CD4-positive, alpha-beta memory T cell (primary cell): ENCODE measurements around the gene KCNN2. TPM values are rescaled to one million over a fixed set of nuclear protein-coding genes. Genes with fewer than 3 reads are reported as not detected.

ENCODE experiments used
- CTCF ChIA-PET: fragments of 350-600 bp; sonication (Branson Sonifier 250); formaldehyde crosslinking; loops from one replicate; lab custom pipeline; 2021; ENCODE audit warnings: inconsistent platforms; ENCODE audit not compliant: partially characterized antibody; lab: Charles Lee
- POLR2A ChIA-PET: fragments of 350-600 bp; sonication (Branson Sonifier 250); formaldehyde crosslinking; loops from one replicate; lab custom pipeline; 2021; ENCODE audit not compliant: partially characterized antibody; lab: Charles Lee
- DNase-seq, 5 donors: peaks; one replicate each; pipeline versions ENCODE4 v3.0.0 to v3.0.0-alpha.2; 2020 to 2022; ENCODE audit warnings: mixed read lengths in 1 of 5
- H3K27ac ChIP-seq: one replicate; pipeline ENCODE4 v1.7.0; 2013; ENCODE audit warnings: low read depth, low read length
- H3K27me3 ChIP-seq: 2 replicates; pipeline ENCODE4 v1.7.0; 2013; ENCODE audit warnings: mild to moderate bottlenecking, low read length, moderate library complexity; ENCODE audit not compliant: insufficient read depth
- H3K36me3 ChIP-seq: 2 replicates; pipeline ENCODE4 v1.7.0; 2013; ENCODE audit warnings: mild to moderate bottlenecking, low read length, moderate library complexity; ENCODE audit not compliant: insufficient read depth
- H3K4me1 ChIP-seq: 2 replicates; pipeline ENCODE4 v1.7.0; 2013; ENCODE audit warnings: mild to moderate bottlenecking, low read length, moderate library complexity; ENCODE audit not compliant: insufficient read depth
- H3K4me3 ChIP-seq, 2 donors: one replicate each; pipeline ENCODE4 v1.7.0; 2013; ENCODE audit warnings: low read length in 2 of 2, mild to moderate bottlenecking in 1 of 2
- H3K9me3 ChIP-seq, 2 donors: one replicate each; pipeline ENCODE4 v1.7.0; 2013; ENCODE audit warnings: low read length in 2 of 2, control low read depth in 1 of 2; ENCODE audit not compliant: control insufficient read depth in 1 of 2
- H3K27ac Mint-ChIP-seq, 7 donors: one replicate each; pipeline ENCODE4 v1.8.0; 2020 to 2021; ENCODE audit warnings: mixed read lengths in 7 of 7, mild to moderate bottlenecking in 6 of 7, inconsistent platforms in 3 of 7, moderate library complexity in 3 of 7
- H3K27me3 Mint-ChIP-seq, 2 donors: one replicate each; pipeline ENCODE4 v1.8.0; 2020 to 2021; ENCODE audit warnings: mixed read lengths in 2 of 2
- H3K36me3 Mint-ChIP-seq, 2 donors: one replicate each; pipeline ENCODE4 v1.8.0; 2020 to 2021; ENCODE audit warnings: mixed read lengths in 2 of 2, inconsistent platforms in 1 of 2, mild to moderate bottlenecking in 1 of 2
- H3K4me1 Mint-ChIP-seq, 4 donors: one replicate each; pipeline ENCODE4 v1.8.0; 2020 to 2021; ENCODE audit warnings: mixed read lengths in 4 of 4, mild to moderate bottlenecking in 1 of 4
- H3K4me3 Mint-ChIP-seq, 8 donors: one replicate each; pipeline ENCODE4 v1.8.0; 2020 to 2021; ENCODE audit warnings: mixed read lengths in 8 of 8, mild to moderate bottlenecking in 7 of 8, moderate library complexity in 6 of 8, inconsistent platforms in 3 of 8
- H3K9me3 Mint-ChIP-seq, 8 donors: one replicate each; pipeline ENCODE4 v1.8.0; 2020 to 2021; ENCODE audit warnings: mixed read lengths in 8 of 8, mild to moderate bottlenecking in 5 of 8, inconsistent platforms in 3 of 8, moderate library complexity in 1 of 8
- intact Hi-C: fragments of 100-400 bp; cut with micrococcal nuclease; formaldehyde crosslinking; loops from one replicate; pipeline ENCODE4 v1.15.1; 2023
- polyA plus RNA-seq, 2 donors: library from polyadenylated mRNA; unstranded; fragments of 300-500 nt; fragmentation: Illumina TruSeq; gene quantifications; one replicate each; pipeline ENCODE4 v1.2.3, GENCODE V29; 2021
- total RNA-seq, 2 experiments: library from RNA; stranded (reverse); gene quantifications; one replicate each; pipeline ENCODE4 v1.2.3, GENCODE V29; 2021

Gene KCNN2
- total and polyA plus RNA-seq, 4 experiments from 2014 or later: not detected

DNA sequence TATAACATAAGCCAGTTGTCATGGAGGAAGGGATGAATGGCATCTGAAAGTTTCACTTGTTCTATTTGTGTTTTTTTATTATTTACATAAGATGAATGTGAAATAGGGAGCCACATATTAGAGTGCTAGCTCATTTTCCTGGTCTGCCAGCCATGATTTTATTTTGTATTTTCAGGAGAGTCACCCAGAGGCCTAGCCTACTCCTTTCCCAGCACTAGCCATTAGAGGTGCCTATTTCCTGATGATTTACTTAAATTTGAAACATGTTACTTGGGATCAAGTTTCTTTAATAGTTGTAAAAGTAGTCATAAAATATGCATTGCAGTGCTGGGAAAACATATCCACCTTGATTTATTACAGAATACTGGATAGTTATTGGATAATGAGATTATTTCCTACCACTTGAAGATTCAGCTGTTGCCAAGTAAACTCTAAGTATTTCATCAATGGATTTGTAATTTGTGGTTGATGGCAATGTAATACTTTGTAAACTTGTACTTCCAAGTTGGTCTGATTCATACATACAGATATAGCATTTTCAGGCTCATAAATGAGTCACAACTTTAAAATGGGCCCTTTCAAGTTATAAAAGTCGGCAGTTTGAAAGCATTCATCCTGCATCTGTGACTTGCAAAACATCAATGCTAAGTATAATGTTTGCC is 50.8 kb downstream of the KCNN2 start:
- intact Hi-C loops: no loop called here
- H3K27ac Mint-ChIP-seq: no peak overlapping the region

DNA sequence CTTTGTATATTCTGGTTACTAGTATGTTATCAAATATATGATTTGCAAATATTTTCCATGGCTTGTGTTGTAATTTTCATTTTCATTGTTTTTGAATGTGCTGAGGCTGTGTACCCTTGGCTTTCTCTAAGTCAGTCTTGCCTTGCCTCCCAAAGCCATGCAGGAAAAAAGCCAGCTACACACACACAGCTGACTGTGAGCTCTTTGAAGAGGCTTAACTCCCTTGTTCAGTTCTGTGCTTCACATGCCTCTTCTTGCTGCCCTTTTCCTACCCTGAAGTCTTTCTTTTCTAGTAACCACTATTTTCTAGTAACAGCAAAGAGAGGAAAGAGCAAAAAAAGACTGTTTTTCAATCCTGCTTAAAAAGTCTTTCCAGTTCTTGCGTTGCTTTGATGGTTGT is 53.9 kb downstream of the KCNN2 start:
- Histone ChIP-seq H3K27ac (no peak overlapping the region), H3K4me3 (no peak overlapping the region), H3K27me3 (no peaks in the 10 kb centered on the region), H3K9me3 (no peaks in the 10 kb centered on the region), H3K36me3 (no peaks in the 10 kb centered on the region), H3K4me1 (no peaks in the 10 kb centered on the region)
- H3K4me1 Mint-ChIP-seq: no peaks in the 10 kb centered on the region
- H3K9me3 Mint-ChIP-seq: peaks cover 0 to 1% (median 0%) of the 10 kb centered on the region in 8 donors
- intact Hi-C loops: no loop called here
- no peak overlapping the region for H3K4me3 Mint-ChIP-seq
- H3K36me3 Mint-ChIP-seq: no peaks in the 10 kb centered on the region
- no peaks in the 10 kb centered on the region for H3K27me3 Mint-ChIP-seq
- CTCF ChIA-PET: no interaction called here
- no peak for DNase-seq
- POLR2A ChIA-PET: no interaction called here
- H3K27ac Mint-ChIP-seq: no peak overlapping the region

More for the DNA sequence above, 50.8 kb downstream of the KCNN2 start:
- H3K4me1 ChIP-seq: no peaks in the 10 kb centered on the region
- no peaks in the 10 kb centered on the region for H3K27me3 Mint-ChIP-seq
- H3K9me3 Mint-ChIP-seq: peaks cover 0 to 1% (median 0%) of the 10 kb centered on the region in 8 donors
- CTCF ChIA-PET: no interaction called here
- POLR2A ChIA-PET: no interaction called here
- no peaks in the 10 kb centered on the region for H3K9me3 ChIP-seq
- H3K27me3 ChIP-seq: no peaks in the 10 kb centered on the region
- H3K36me3 Mint-ChIP-seq: no peaks in the 10 kb centered on the region
- H3K4me3 Mint-ChIP-seq: no peak overlapping the region
- H3K27ac ChIP-seq: no peak overlapping the region
- H3K36me3 ChIP-seq: no peaks in the 10 kb centered on the region
- DNase-seq: no peak
- H3K4me1 Mint-ChIP-seq: no peaks in the 10 kb centered on the region
- no peak overlapping the region for H3K4me3 ChIP-seq

DNA sequence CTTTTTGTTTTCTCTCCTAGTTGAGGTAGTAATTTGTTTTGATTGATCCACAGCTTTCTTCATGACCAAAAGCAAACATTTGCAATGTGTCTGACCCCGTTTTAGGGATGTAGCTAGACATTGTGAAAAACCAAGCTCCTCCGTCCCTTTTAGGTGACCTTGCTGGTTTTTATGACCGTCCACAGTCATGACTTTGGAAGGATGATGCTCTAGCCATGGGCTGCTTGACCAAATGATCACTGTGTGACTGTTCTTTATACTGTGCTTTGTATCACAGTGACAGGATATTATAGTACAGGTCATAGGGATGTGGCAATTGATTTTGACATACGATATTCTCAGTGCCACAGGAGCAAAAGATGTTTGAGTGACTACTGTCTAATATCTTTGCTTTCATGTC is 54.4 kb downstream of the KCNN2 start:
- intact Hi-C loops: no loop called here
- Histone ChIP-seq H3K36me3 (no peaks in the 10 kb centered on the region), H3K27me3 (no peaks in the 10 kb centered on the region), H3K9me3 (no peaks in the 10 kb centered on the region), H3K4me3 (no peak overlapping the region), H3K4me1 (no peaks in the 10 kb centered on the region), H3K27ac (no peak overlapping the region)
- ChIA-PET CTCF (no interaction called here), POLR2A (no interaction called here)
- Mint-ChIP-seq H3K27ac (no peak overlapping the region), H3K4me1 (no peaks in the 10 kb centered on the region), H3K4me3 (no peak overlapping the region), H3K9me3 (peaks cover 0 to 1% (median 0%) of the 10 kb centered on the region in 8 donors), H3K36me3 (no peaks in the 10 kb centered on the region), H3K27me3 (no peaks in the 10 kb centered on the region)
- no peak for DNase-seq

DNA sequence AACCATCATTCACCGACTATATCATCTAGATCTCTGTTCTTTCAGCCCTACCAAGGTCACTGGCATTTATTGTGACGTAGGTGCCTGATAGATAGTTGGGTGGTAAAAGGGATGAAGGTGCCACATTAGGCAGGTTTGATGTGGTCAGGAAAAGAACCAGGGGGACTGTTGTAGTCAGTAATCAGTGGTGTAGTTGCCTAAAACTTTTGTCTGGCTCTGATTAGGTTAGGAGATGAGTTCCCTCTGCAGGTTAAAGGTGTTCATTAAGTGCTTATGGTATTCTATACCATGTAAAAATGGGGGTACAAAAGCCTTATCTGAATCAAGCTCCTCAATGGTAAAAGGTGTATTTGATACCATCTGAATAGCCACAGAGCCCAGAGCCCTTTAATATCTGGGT is 55.6 kb downstream of the KCNN2 start:
- intact Hi-C loops: no loop called here
- Mint-ChIP-seq H3K4me1 (no peaks in the 10 kb centered on the region), H3K27me3 (no peaks in the 10 kb centered on the region), H3K36me3 (no peaks in the 10 kb centered on the region), H3K9me3 (peaks cover 0 to 2% (median 0%) of the 10 kb centered on the region in 8 donors), H3K27ac (no peak overlapping the region), H3K4me3 (no peak overlapping the region)
- no peaks in the 10 kb centered on the region for H3K36me3 ChIP-seq
- DNase-seq: no peak
- ChIA-PET CTCF (no interaction called here), POLR2A (no interaction called here)
- H3K4me3 ChIP-seq: no peak overlapping the region
- no peak overlapping the region for H3K27ac ChIP-seq
- H3K9me3 ChIP-seq: no peaks in the 10 kb centered on the region
- H3K4me1 ChIP-seq: no peaks in the 10 kb centered on the region
- no peaks in the 10 kb centered on the region for H3K27me3 ChIP-seq

DNA sequence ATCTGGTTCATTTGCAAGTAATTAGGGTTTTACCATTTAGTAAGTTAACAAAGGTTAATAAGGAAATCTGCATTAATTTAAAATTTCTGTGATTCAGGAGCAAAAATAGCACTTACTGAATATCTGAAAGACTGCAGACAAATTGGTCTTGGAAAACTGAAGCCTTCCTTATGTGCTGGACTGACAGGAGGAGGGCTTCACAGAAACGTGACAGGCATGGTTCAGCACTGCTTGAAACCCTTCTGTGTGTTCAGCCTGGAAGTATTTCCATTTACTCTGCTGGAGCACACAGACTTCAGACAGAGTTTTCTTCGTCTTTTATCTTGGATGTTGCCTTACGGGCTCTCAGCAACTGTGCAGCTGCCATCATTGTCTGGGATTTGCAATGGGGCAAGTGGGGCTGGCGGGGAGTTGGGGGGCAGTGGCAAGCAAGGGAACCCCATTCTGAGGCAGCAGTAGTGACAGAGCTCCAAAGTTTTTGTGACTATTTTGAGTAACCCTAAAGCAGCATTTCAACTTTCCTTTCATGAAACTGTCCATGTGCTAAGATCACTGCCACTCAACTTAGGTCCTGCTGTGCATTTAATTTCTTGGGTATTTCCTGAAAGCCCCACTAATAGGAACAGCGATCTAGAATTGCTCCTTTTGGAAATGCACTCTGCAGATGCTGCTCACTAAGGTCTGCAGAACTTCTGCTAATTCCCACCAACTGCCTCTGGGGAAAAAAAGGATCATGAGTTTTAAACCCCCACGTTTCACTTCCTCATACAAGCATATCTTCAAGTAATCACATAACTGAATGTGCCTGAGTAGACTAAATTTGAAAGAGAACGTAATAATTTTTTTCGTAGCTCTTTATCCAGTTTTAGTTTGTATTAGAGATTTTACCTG is 56.6 kb downstream of the KCNN2 start:
- no peaks in the 10 kb centered on the region for H3K4me1 ChIP-seq
- no peak overlapping the region for H3K27ac ChIP-seq
- intact Hi-C loops: no loop called here
- peaks cover 0 to 2% (median 0%) of the 10 kb centered on the region in 8 donors for H3K9me3 Mint-ChIP-seq
- no peak overlapping the region for H3K4me3 Mint-ChIP-seq
- no peak overlapping the region for H3K4me3 ChIP-seq
- H3K27me3 ChIP-seq: no peaks in the 10 kb centered on the region
- no peak overlapping the region for H3K27ac Mint-ChIP-seq
- DNase-seq: no peak
- H3K27me3 Mint-ChIP-seq: no peaks in the 10 kb centered on the region
- ChIA-PET CTCF (no interaction called here), POLR2A (no interaction called here)
- H3K36me3 Mint-ChIP-seq: no peaks in the 10 kb centered on the region
- no peaks in the 10 kb centered on the region for H3K4me1 Mint-ChIP-seq
- H3K9me3 ChIP-seq: no peaks in the 10 kb centered on the region
- no peaks in the 10 kb centered on the region for H3K36me3 ChIP-seq

DNA sequence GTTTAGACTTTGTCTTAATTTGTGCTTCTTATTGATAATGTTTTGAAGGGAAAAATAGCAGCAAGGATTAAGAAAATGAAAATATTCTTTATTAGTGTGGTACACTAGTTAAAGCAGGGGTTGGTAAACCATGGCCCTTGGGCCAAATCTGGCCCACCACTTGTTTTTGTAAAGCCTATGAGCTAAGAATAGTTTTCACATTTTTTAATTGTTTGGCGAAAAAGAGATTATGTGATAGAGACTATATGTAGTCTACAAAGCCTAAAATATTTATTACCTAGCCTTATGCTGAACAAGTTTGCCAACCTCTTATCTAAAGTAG is 57.2 kb downstream of the KCNN2 start:
- ChIA-PET CTCF (no interaction called here), POLR2A (no interaction called here)
- no peak for DNase-seq
- H3K9me3 Mint-ChIP-seq: peaks cover 0 to 2% (median 0%) of the 10 kb centered on the region in 8 donors
- no peak overlapping the region for H3K27ac ChIP-seq
- H3K27me3 ChIP-seq: no peaks in the 10 kb centered on the region
- H3K36me3 Mint-ChIP-seq: no peaks in the 10 kb centered on the region
- no peaks in the 10 kb centered on the region for H3K27me3 Mint-ChIP-seq
- intact Hi-C loops: no loop called here
- no peak overlapping the region for H3K27ac Mint-ChIP-seq
- no peak overlapping the region for H3K4me3 Mint-ChIP-seq
- H3K4me1 Mint-ChIP-seq: no peaks in the 10 kb centered on the region
- H3K9me3 ChIP-seq: no peaks in the 10 kb centered on the region
- H3K36me3 ChIP-seq: no peaks in the 10 kb centered on the region
- H3K4me3 ChIP-seq: no peak overlapping the region
- H3K4me1 ChIP-seq: no peaks in the 10 kb centered on the region

DNA sequence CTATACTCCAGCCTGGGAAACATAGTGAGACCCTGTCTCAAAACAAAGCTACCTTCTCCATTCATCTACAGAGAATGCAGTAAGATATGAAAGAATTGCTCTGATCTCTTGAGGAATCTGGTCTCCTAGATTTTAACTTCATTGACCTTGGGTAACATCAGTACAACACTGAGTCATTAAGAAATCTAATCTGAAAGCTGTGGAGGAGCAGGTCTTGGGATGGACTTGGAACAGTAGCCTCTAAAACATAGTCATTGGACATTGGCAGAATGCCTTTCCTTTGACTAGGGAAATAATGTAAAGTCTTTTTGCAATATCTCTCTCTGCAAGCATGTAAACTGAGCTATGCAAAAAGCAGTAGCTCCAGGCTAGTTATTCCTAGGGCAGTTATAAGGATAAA is 58.1 kb downstream of the KCNN2 start:
- ChIA-PET POLR2A (no interaction called here), CTCF (no interaction called here)
- Histone ChIP-seq H3K36me3 (no peaks in the 10 kb centered on the region), H3K27me3 (no peaks in the 10 kb centered on the region), H3K4me1 (no peaks in the 10 kb centered on the region), H3K27ac (no peak overlapping the region), H3K4me3 (no peak overlapping the region), H3K9me3 (no peaks in the 10 kb centered on the region)
- Mint-ChIP-seq H3K4me1 (no peaks in the 10 kb centered on the region), H3K36me3 (no peaks in the 10 kb centered on the region), H3K4me3 (no peak overlapping the region), H3K9me3 (peaks cover 0 to 2% (median 0%) of the 10 kb centered on the region in 8 donors), H3K27ac (no peak overlapping the region), H3K27me3 (peaks cover 0 to 3% of the 10 kb centered on the region in 2 donors)
- intact Hi-C loops: no loop called here
- no peak for DNase-seq
